ENCODE data around the gene LRRK1.

DNA sequence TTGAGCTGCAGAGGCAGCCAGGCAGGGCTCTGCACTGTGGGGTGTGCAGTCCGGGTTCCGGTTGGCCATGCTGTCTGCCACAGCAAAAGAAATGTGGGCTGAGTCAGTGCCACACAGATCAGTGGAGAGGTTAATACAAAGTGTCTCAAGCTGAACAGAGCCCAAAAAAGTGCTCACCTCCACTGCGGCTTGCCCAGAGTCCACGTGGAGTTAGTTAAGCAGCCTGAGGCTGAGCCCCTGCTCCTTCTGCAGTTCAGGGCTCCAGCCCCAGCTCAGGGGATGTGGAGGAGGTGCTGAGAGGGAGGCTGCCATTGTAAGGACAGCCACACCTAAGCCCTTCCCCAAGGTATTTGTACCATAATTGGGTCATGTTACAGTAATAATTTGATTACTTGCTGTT is 85.3 kb downstream of the LRRK1 start:
- TF ChIP-seq CTCF (IDR thresholded peaks at IDR 0.05; ENCODE audit: low read length) (no peak), EZH2 (IDR thresholded peaks at IDR 0.05; ENCODE audit: borderline replicate concordance, low read length) (no peak)
